Gastroesophageal sphincter (tissue), 4 donors: Measurements from ENCODE around the gene PSMB7. TPM values are rescaled to one million over a fixed set of nuclear protein-coding genes. Genes with fewer than 3 reads are reported as not detected.

ENCODE experiments used
- ATAC-seq: fragments of 150-250 bp; one replicate; pipeline ENCODE4 v1.9.1; 2016; ENCODE audit warnings: mild to moderate bottlenecking, moderate library complexity
- H3K27ac ChIP-seq, 4 donors: fragments of 200-600 bp; sonication (generic) in 3 of 4; 1 replicate in 3 of 4; 2 replicates in 1 of 4; pipeline ENCODE4 v1.5.1; 2016 to 2019
- H3K27me3 ChIP-seq: fragments of 200-600 bp; sonication (generic); one replicate; pipeline ENCODE4 v1.5.1; 2019
- H3K36me3 ChIP-seq, 2 donors: fragments of 200-600 bp; sonication (generic); one replicate each; pipeline ENCODE4 v1.5.1; 2019; ENCODE audit warnings: control low read depth in 1 of 2
- H3K4me1 ChIP-seq, 3 donors: fragments of 200-600 bp; sonication (generic); 1 replicate in 2 of 3; 2 replicates in 1 of 3; pipeline ENCODE4 v1.5.1; 2016 to 2019; ENCODE audit warnings: control low read depth in 2 of 3
- H3K4me3 ChIP-seq, 2 donors: fragments of 200-600 bp; sonication (generic); one replicate each; pipeline ENCODE4 v1.5.1; 2019; ENCODE audit warnings: mild to moderate bottlenecking in 1 of 2, moderate library complexity in 1 of 2
- H3K9me3 ChIP-seq, 3 donors: fragments of 200-600 bp; sonication (generic); one replicate each; pipeline ENCODE4 v1.5.1; 2017 to 2019; ENCODE audit warnings: control low read depth in 2 of 3
- CTCF ChIP-seq, 4 experiments: fragments of 200-600 bp in 2 of 4; fragments of 450-650 bp in 2 of 4; sonication (generic) in 1 of 4; IDR thresholded peaks; one replicate each; pipeline ENCODE4 v1.5.1; 2017 to 2019; ENCODE audit warnings: antibody characterized with exemption in 4 of 4, mild to moderate bottlenecking in 2 of 4, moderate library complexity in 2 of 4
- EP300 ChIP-seq: sonication (generic); formaldehyde crosslinking; IDR thresholded peaks from one replicate; pipeline ENCODE4 v1.6.1; 2017; ENCODE audit warnings: antibody characterized with exemption, mild to moderate bottlenecking
- POLR2A ChIP-seq, 2 donors: fragments of 450-650 bp; IDR thresholded peaks; one replicate each; pipeline ENCODE4 v1.6.1; 2017; ENCODE audit warnings: antibody characterized with exemption in 2 of 2, mild to moderate bottlenecking in 2 of 2, moderate library complexity in 1 of 2
- POLR2AphosphoS5 ChIP-seq: sonication (generic); formaldehyde crosslinking; IDR thresholded peaks from one replicate; pipeline ENCODE4 v1.6.1; 2017; ENCODE audit warnings: antibody characterized with exemption
- WGBS, 2 donors: methylation state at CpG; one replicate each; pipeline ENCODE4 v1.1.5; 2018; ENCODE audit warnings: low coverage in 1 of 2; 5-methylcytosine and 5-hydroxymethylcytosine counted together
- total RNA-seq, 4 donors: library from RNA; depleted of rRNA; stranded (reverse); fragments of >200 nt; gene quantifications; one replicate each; pipeline ENCODE4 v1.1.0, GENCODE V29; 2016

Gene PSMB7
- total RNA-seq, 4 donors from 2014 or later, result 116 to 152 (median 144) TPM

DNA sequence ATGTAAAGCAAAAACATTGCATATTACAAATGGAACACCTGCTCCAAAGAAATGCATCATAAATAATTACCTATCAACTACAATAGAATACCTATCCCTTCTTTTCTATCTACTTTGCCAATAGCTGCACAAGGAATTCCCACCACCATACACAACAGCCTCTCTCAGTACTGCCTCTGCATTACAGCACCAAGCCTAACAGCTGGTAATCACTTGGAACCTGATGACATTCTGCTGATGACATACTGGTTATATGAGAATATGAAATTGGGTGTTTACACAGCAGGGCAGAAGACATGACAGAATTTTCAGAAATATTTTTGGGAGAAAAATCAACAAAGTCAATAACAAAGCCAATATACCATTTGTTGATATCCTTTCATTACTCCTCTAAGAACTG lies 43.2 kb downstream of the PSMB7 start:
- no peak overlapping the region for H3K4me3 ChIP-seq
- H3K9me3 ChIP-seq, result no peaks in the 10 kb centered on the region
- H3K36me3 ChIP-seq, result peaks cover 0 to 12% of the 10 kb centered on the region in 2 donors
- H3K27ac ChIP-seq, result no peak overlapping the region
- no peaks in the 10 kb centered on the region for H3K27me3 ChIP-seq
- H3K4me1 ChIP-seq, result peaks cover 0 to 42% (median 0%) of the 10 kb centered on the region in 3 donors
- ATAC-seq, result no peak
- no peak for TF ChIP-seq POLR2A (IDR thresholded peaks at IDR 0.05)
- no peak for TF ChIP-seq CTCF (IDR thresholded peaks at IDR 0.05)
- no peak for TF ChIP-seq POLR2AphosphoS5
- TF ChIP-seq EP300, result no peak

DNA sequence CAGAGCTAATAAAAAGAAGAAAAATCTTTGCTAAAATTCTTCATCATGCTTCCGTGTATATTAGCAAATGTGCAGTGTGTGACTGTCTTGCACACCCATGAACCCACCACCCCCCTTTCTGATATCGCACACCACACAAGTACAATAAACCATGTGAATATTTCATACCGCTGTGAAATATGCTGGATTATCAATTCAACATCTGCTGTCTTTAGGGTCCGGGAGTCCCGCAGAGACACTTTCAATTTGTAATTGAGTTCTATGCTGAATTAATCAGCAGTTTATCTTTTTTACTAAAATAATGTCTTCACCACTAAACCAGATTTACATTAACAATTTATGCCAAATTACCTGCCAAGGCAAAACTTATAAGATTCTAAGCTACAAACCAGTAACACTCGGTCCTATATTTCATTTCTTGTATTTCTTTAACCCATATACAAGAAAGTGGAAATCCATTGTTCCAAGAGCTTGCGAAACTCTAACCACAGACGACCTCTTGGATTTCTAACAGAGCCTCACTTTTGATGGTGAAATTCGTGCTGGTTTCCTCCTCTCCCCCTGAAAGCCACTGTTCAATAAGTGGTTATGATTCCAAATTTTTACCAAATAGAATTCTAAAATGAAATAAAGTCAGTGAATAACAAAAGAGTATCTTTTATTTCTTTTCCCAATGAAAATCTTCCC lies 44.2 kb downstream of the PSMB7 start:
- Histone ChIP-seq H3K4me1 (peaks cover 0 to 32% (median 0%) of the 10 kb centered on the region in 3 donors), H3K27ac (no peak overlapping the region), H3K36me3 (peaks cover 0 to 17% of the 10 kb centered on the region in 2 donors), H3K9me3 (no peaks in the 10 kb centered on the region), H3K4me3 (no peak overlapping the region), H3K27me3 (no peaks in the 10 kb centered on the region)
- ATAC-seq, result no peak
- no peak for TF ChIP-seq POLR2A (IDR thresholded peaks at IDR 0.05)
- no peak for TF ChIP-seq POLR2AphosphoS5
- no peak for TF ChIP-seq CTCF (IDR thresholded peaks at IDR 0.05)
- no peak for TF ChIP-seq EP300
- 73 to 75% methylated on average over 9 of the region's 9 CpGs for WGBS, 2 donors

GRCh38 chr9:124369231-124369797 lies 45.9 kb downstream of the PSMB7 start:
- Histone ChIP-seq H3K4me1 (peaks cover 0 to 27% (median 0%) of the 10 kb centered on the region in 3 donors), H3K27ac (no peak overlapping the region), H3K27me3 (no peaks in the 10 kb centered on the region), H3K36me3 (peaks cover 0 to 11% of the 10 kb centered on the region in 2 donors), H3K4me3 (no peak overlapping the region), H3K9me3 (no peaks in the 10 kb centered on the region)
- 72 to 88% methylated on average over 4 to 6 of the region's 9 CpGs for WGBS, 2 donors
- no peak for ATAC-seq
- TF ChIP-seq POLR2AphosphoS5 (no peak), CTCF (IDR thresholded peaks at IDR 0.05) (no peak), POLR2A (IDR thresholded peaks at IDR 0.05) (no peak), EP300 (no peak)

DNA sequence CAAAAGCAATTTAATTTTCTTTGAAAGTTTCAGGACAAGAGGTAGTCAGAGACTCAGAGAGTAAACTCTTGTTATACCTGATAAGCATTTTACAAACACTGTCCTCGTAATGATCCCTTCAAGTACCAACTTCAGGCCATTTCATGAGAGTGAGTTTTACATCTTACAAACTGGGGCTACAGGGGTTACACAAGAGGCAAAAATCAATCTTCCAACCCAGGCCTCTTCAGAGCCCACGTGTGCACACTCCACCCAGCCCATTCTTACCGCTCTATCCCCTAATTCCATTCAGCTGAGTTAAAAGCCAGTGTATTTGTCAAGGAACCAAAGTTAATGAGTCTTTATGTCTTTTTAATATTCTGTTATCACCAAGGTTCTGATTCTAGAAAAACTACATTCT lies 46.5 kb downstream of the PSMB7 start:
- H3K27ac ChIP-seq, result no peak overlapping the region
- no peak overlapping the region for H3K4me3 ChIP-seq
- no peak for TF ChIP-seq CTCF (IDR thresholded peaks at IDR 0.05)
- TF ChIP-seq POLR2A (IDR thresholded peaks at IDR 0.05), result no peak
- TF ChIP-seq POLR2AphosphoS5, result no peak
- no peak for TF ChIP-seq EP300
- H3K27me3 ChIP-seq, result no peaks in the 10 kb centered on the region
- no peak for ATAC-seq
- no peaks in the 10 kb centered on the region for H3K9me3 ChIP-seq
- 71 to 83% methylated on average over 3 of the region's 3 CpGs for WGBS, 2 donors
- H3K4me1 ChIP-seq, result peaks cover 0 to 27% (median 0%) of the 10 kb centered on the region in 3 donors
- H3K36me3 ChIP-seq, result peaks cover 0 to 17% of the 10 kb centered on the region in 2 donors
